Activated CD4-positive, alpha-beta memory T cell treated with anti-CD3 and anti-CD28 coated beads for 36 hours (primary cell): Measurements from ENCODE around the gene NUB1. TPM values are rescaled to one million over a fixed set of nuclear protein-coding genes. Genes with fewer than 3 reads are reported as not detected.

ENCODE experiments used
- CTCF ChIA-PET: fragments of 350-600 bp; sonication (Branson Sonifier 250); formaldehyde crosslinking; loops from one replicate; lab custom pipeline; 2021; ENCODE audit warnings: antibody characterized with exemption, inconsistent platforms; lab: Charles Lee
- POLR2A ChIA-PET: fragments of 350-600 bp; sonication (Branson Sonifier 250); formaldehyde crosslinking; loops from one replicate; lab custom pipeline; 2021; ENCODE audit warnings: antibody characterized with exemption; lab: Charles Lee
- DNase-seq: peaks from one replicate; pipeline ENCODE4 v3.0.0-alpha.2; 2020
- H3K27ac Mint-ChIP-seq: one replicate; pipeline ENCODE4 v1.8.0; 2021; ENCODE audit warnings: mixed read lengths
- H3K27me3 Mint-ChIP-seq: one replicate; pipeline ENCODE4 v1.8.0; 2021; ENCODE audit warnings: mixed read lengths
- H3K36me3 Mint-ChIP-seq: one replicate; pipeline ENCODE4 v1.8.0; 2021; ENCODE audit warnings: mixed read lengths
- H3K4me1 Mint-ChIP-seq: one replicate; pipeline ENCODE4 v1.8.0; 2021; ENCODE audit warnings: low read depth, mixed read lengths
- H3K4me3 Mint-ChIP-seq: one replicate; pipeline ENCODE4 v1.8.0; 2021; ENCODE audit warnings: mild to moderate bottlenecking, mixed read lengths
- H3K9me3 Mint-ChIP-seq: one replicate; pipeline ENCODE4 v1.8.0; 2021; ENCODE audit warnings: mixed read lengths
- intact Hi-C: fragments of 100-400 bp; cut with micrococcal nuclease; formaldehyde crosslinking; loops from one replicate; pipeline ENCODE4 v1.15.1; 2023
- total RNA-seq, 2 experiments: library from RNA; stranded (reverse); gene quantifications; one replicate each; pipeline ENCODE4 v1.2.3, GENCODE V29; 2021

The NUB1 gene
- total RNA-seq, 2 experiments from 2014 or later: 48.0 to 48.6 TPM

DNA sequence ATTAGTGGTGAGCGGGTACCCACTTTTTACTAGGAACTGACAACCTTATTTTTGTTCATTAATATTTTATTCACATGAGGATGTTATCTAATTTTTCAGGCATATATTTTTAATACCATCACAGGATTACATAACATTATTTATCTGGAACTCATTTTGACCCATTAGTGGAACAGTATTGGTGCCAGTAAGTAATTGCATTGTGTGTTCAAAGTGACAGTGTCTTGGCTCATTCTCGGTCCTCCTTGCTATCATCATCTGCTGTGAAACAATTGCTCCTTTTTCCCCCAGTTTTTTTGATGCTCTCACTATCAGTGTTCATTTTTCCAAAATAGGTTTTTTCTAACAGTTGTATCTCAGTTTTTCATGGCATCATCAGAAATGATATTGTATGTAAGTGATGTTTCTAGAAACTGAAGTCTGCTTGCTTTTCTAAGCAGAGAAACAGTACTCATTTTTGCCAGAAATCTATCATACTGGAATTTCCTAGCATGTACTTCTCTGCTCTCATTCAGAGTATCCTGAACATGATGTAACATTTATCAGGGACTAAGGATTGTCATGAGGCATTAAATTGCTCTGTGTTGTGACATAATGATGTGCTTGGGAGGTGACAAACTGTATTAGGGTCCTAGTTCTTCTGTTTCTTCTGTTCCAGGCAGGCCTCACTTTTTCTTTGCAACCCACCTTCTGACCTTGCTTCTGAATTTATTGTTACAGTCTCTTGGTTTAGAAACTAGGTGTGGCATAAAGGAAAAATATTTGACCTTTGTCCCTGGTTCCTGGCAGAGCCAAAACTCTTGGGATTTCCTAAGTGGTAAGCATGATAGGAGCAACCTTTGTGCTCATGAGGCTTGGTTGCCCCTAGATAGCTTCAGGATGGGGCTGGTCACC lies 4.2 kb downstream of the NUB1 start:
- DNase-seq: no peak
- intact Hi-C loops: no loop called here
- no peak overlapping the region for H3K4me3 Mint-ChIP-seq
- H3K27me3 Mint-ChIP-seq: no peaks in the 10 kb centered on the region
- H3K27ac Mint-ChIP-seq: peak overlapping the region; percentile 56
- ChIA-PET CTCF (interaction anchor here (1.2 to 1.9 kb wide), 3 partner anchors 30 to 103 kb away, joined by 5 to 7 read pairs (median 7); no protein-coding TSS in a partner anchor), POLR2A (no interaction called here)
- peaks cover 35% of the 10 kb centered on the region for H3K4me1 Mint-ChIP-seq
- H3K36me3 Mint-ChIP-seq: peaks cover 15% of the 10 kb centered on the region
- H3K9me3 Mint-ChIP-seq: no peaks in the 10 kb centered on the region

DNA sequence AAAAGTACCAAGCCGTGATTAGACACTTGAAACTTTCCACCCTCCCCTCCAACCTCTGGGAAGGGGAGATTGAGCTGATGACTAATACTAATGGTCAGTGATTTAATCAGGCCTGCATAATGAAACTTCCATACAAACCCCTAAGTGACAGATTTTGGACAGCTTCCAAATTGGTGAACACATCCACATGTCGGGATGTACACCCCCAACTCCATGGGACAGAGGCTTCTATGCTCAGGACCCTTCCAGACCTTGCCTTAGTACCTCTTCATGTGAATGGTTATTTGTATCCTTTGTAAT lies 4.8 kb downstream of the NUB1 start:
- intact Hi-C loops: no loop called here
- H3K27me3 Mint-ChIP-seq: no peaks in the 10 kb centered on the region
- peaks cover 15% of the 10 kb centered on the region for H3K36me3 Mint-ChIP-seq
- DNase-seq: no peak
- POLR2A ChIA-PET: no interaction called here
- peaks cover 41% of the 10 kb centered on the region for H3K4me1 Mint-ChIP-seq
- H3K4me3 Mint-ChIP-seq: no peak overlapping the region
- peak overlapping the region; percentile 56 for H3K27ac Mint-ChIP-seq
- CTCF ChIA-PET: interaction anchor here (1.2 kb wide), 1 partner anchor 31 kb away, joined by 7 read pairs; no protein-coding TSS in a partner anchor
- no peaks in the 10 kb centered on the region for H3K9me3 Mint-ChIP-seq

DNA sequence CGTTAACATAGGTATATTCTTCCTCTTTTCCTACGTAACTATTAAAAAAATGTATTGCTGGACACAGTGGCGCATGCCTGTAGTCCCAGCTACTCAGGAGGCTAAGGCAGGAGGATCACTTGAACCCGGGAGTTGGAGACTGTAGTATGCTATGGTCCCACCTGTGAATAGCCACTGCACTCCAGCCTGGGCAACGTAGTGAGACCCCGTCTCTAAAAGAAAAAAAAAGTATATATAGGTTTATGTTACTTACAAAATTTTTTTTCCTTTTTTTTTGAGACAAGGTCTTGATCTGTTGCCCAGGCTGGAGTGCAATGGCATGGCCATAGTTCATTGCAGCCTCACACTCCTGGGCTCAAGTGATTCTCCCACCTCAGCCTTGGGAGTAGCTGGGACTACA lies 5.6 kb downstream of the NUB1 start:
- CTCF ChIA-PET: interaction anchor here (1.2 kb wide), 1 partner anchor 32 kb away, joined by 7 read pairs; no protein-coding TSS in a partner anchor
- DNase-seq: no peak
- POLR2A ChIA-PET: no interaction called here
- no peak overlapping the region for H3K27ac Mint-ChIP-seq
- H3K4me1 Mint-ChIP-seq: peaks cover 49% of the 10 kb centered on the region
- H3K27me3 Mint-ChIP-seq: no peaks in the 10 kb centered on the region
- no peaks in the 10 kb centered on the region for H3K9me3 Mint-ChIP-seq
- intact Hi-C loops: no loop called here
- peaks cover 18% of the 10 kb centered on the region for H3K36me3 Mint-ChIP-seq
- H3K4me3 Mint-ChIP-seq: no peak overlapping the region

DNA sequence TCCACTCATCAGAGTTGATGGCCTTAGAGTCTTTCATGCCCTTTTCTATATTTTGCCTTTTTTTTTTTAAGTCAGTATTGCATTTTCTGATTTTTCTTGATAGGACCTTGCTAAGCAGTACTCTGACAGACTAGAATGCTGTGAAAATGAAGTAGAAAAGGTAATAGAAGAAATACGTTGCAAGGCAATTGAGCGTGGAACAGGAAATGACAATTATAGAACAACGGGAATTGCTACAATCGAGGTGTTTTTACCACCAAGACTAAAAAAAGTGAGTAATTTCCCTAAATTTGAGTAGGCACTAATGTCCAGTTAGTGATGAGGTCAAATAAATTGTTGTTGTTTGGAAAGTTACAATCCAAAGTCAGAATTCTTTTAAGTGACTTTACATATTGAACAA lies 7.4 kb downstream of the NUB1 start:
- intact Hi-C loops: no loop called here
- Mint-ChIP-seq H3K36me3 (peaks cover 21% of the 10 kb centered on the region), H3K27ac (peak overlapping the region; percentile 88), H3K27me3 (no peaks in the 10 kb centered on the region), H3K4me1 (peaks cover 43% of the 10 kb centered on the region), H3K4me3 (no peak overlapping the region), H3K9me3 (no peaks in the 10 kb centered on the region)
- CTCF ChIA-PET: interaction anchor here (2.1 to 8.3 kb wide), 4 partner anchors 27 to 105 kb away, joined by 6 to 161 read pairs (median 50); no protein-coding TSS in a partner anchor
- no peak for DNase-seq
- POLR2A ChIA-PET: no interaction called here

DNA sequence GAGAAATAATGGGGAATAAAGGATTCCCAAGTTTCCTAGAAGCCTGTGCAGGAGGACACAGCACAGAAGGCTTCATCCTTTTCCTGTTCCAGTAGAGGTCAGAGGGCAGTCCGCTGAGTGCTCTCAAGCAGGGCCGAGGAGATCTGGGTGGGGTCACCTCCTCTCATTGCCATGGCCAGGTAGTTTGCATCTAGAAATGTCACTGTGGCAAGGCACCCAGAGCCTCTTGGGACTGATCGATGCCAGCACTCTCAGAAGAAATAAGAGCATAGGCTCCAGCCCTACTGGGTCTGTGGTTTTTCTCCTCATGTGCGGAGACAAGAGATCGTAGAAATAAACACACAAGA lies 7.9 kb downstream of the NUB1 start:
- no peaks in the 10 kb centered on the region for H3K9me3 Mint-ChIP-seq
- H3K36me3 Mint-ChIP-seq: peaks cover 21% of the 10 kb centered on the region
- no peak for DNase-seq
- H3K27ac Mint-ChIP-seq: peak overlapping the region; percentile 88
- no peaks in the 10 kb centered on the region for H3K27me3 Mint-ChIP-seq
- ChIA-PET POLR2A (interaction anchor here (1.2 kb wide), 1 partner anchor 233 kb away, joined by 3 read pairs; no protein-coding TSS in a partner anchor), CTCF (interaction anchor here (0.7 to 8.3 kb wide), 10 partner anchors 8 to 166 kb away, joined by 3 to 161 read pairs (median 18); partner anchors contain the start of gene NUB1)
- peaks cover 43% of the 10 kb centered on the region for H3K4me1 Mint-ChIP-seq
- intact Hi-C loops: no loop called here
- H3K4me3 Mint-ChIP-seq: peak overlapping the region; percentile 72

DNA sequence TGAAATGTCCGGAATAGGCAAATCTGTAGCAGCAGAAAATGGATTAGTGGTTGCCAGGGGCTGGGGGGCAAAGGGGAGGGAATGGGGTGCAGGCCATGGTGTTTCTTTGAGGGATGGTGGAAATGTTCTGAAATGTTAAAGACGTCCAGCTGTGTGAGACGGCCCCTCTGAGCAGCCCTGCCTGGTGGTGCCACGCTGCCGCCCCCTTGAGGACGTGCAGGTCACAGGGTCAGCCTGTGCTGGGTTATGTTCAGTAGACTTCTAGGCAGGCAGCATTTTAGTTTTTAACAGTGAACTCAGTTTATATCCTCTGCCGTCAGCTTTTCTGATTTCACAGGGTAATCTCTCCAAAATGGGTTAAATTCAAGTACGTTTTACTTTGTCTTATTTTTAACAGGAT lies 9.4 kb downstream of the NUB1 start:
- Mint-ChIP-seq H3K27ac (peak overlapping the region; percentile 95), H3K27me3 (no peaks in the 10 kb centered on the region), H3K4me1 (peaks cover 35% of the 10 kb centered on the region), H3K4me3 (peak overlapping the region; percentile 46), H3K36me3 (peaks cover 23% of the 10 kb centered on the region), H3K9me3 (no peaks in the 10 kb centered on the region)
- peak; percentile 68 for DNase-seq
- CTCF ChIA-PET: interaction anchor here (0.7 to 8.3 kb wide), 22 partner anchors 9 to 227 kb away, joined by 3 to 161 read pairs (median 8); partner anchors contain the start of genes CRYGN and NUB1
- intact Hi-C loops: loop anchor here (2.0 to 10.0 kb wide), 7 partner anchors 74 to 396 kb away; partner anchors contain the start of genes CDK5, CHPF2, FASTK and SLC4A2
- POLR2A ChIA-PET: interaction anchor here (1.1 to 2.2 kb wide), 2 partner anchors 10 to 35 kb away, joined by 4 to 7 read pairs; partner anchors contain the start of gene NUB1

DNA sequence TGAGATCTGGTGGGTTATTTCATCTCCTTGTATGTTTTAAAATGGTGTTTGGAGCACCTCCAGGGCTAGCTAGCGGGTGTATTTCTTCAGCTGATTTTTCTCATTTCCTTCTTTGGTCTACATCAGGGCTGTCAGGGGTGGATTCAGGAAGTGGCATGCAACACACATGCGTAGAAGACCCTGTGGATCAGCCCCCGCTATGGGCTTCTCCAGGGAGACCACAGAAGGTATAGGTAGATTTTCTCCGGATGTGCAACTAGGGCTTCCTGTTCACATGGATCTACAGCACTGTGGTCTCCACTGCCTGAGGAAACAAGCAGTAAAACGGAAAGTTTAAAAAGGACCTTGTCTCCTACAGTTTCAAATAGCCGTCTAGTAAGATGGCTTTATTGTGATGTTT lies 10.4 kb downstream of the NUB1 start:
- DNase-seq: peak; percentile 77
- ChIA-PET POLR2A (interaction anchor here (1.1 to 2.2 kb wide), 2 partner anchors 11 to 36 kb away, joined by 4 to 7 read pairs; partner anchors contain the start of gene NUB1), CTCF (interaction anchor here (0.8 to 8.3 kb wide), 24 partner anchors 8 to 228 kb away, joined by 3 to 161 read pairs (median 6); partner anchors contain the start of genes CRYGN and NUB1)
- peaks cover 19% of the 10 kb centered on the region for H3K36me3 Mint-ChIP-seq
- H3K9me3 Mint-ChIP-seq: no peaks in the 10 kb centered on the region
- peaks cover 29% of the 10 kb centered on the region for H3K4me1 Mint-ChIP-seq
- no peaks in the 10 kb centered on the region for H3K27me3 Mint-ChIP-seq
- peak overlapping the region; percentile 57 for H3K4me3 Mint-ChIP-seq
- intact Hi-C loops: loop anchor here (1.0 to 10.0 kb wide), 8 partner anchors 16 to 395 kb away; partner anchors contain the start of genes CDK5, CHPF2, FASTK and SLC4A2
- peak overlapping the region; percentile 95 for H3K27ac Mint-ChIP-seq

DNA sequence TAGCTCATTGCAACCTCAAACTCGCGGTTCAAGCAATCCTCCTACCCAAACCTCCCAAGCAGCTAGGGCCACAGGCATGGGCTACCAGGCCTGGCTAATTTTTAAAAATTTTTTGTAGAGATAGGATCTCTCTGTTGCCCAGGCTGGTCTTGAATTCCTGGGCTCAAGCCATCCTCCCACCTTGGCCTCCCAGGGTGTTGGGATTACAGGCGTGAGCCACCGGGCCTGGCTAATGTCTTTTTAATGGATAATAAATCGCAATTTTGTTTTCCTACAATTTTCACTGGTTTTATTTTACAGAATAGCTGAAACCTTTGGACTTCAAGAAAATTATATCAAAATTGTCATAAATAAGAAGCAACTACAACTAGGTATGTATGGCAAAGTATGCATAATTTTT lies 10.9 kb downstream of the NUB1 start:
- no peaks in the 10 kb centered on the region for H3K27me3 Mint-ChIP-seq

DNA sequence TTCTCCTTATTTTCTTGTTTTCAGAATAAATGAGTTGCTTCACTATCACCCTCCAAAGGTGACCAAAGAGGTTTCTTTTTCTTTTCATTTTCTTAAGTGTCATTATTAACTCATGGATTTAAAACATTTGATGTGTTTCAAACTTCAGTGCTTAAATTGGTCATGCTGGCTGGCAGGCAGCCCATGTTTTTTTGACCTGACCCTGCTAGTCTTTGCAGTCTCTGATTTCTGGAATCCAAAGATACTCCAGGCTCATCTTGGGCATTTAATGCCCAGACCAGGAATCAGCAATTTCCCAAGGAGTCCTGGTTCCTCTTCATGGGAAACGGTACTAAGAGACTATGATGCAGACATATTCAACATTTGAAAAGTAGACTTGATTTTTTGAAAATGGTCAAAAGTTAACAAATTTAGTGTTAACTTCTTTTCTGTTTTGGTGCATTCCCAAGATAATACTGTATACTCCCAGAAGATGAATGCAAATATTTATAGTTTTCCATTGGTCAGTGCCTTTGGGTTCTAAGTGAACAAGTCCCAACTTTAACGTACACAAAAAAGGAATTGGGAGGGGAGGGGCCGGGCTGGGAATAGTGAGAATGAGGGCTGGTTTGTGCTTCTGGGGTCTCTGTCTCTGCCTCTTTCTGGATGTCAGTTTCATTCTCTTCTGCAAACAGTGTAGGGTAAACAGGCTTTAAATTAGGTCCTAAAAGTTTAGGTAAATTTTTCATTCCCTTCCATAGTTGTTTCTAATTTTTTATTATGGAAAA lies 19.8 kb downstream of the NUB1 start:
- no peak for DNase-seq
- no peaks in the 10 kb centered on the region for H3K27me3 Mint-ChIP-seq
- H3K36me3 Mint-ChIP-seq: peaks cover 37% of the 10 kb centered on the region
- ChIA-PET POLR2A (no interaction called here), CTCF (interaction anchor here (2.3 to 15.1 kb wide), 2 partner anchors 10 to 86 kb away, joined by 9 to 384 read pairs; partner anchors contain the start of gene CRYGN)
- H3K4me3 Mint-ChIP-seq: no peak overlapping the region
- H3K4me1 Mint-ChIP-seq: no peaks in the 10 kb centered on the region
- H3K9me3 Mint-ChIP-seq: no peaks in the 10 kb centered on the region
- no peak overlapping the region for H3K27ac Mint-ChIP-seq
- intact Hi-C loops: no loop called here

More for the DNA sequence above, 10.9 kb downstream of the NUB1 start:
- DNase-seq: no peak
- intact Hi-C loops: loop anchor here (1.0 to 10.0 kb wide), 5 partner anchors 16 to 395 kb away; partner anchors contain the start of genes CDK5 and SLC4A2
- POLR2A ChIA-PET: interaction anchor here (2.2 kb wide), 1 partner anchor 37 kb away, joined by 7 read pairs; no protein-coding TSS in a partner anchor
- Mint-ChIP-seq H3K36me3 (peaks cover 19% of the 10 kb centered on the region), H3K4me1 (peaks cover 29% of the 10 kb centered on the region), H3K4me3 (no peak overlapping the region), H3K27ac (peak overlapping the region; percentile 95), H3K9me3 (no peaks in the 10 kb centered on the region)
- CTCF ChIA-PET: interaction anchor here (0.7 to 8.3 kb wide), 22 partner anchors 9 to 430 kb away, joined by 3 to 161 read pairs (median 6); partner anchors contain the start of genes CRYGN and NUB1

DNA sequence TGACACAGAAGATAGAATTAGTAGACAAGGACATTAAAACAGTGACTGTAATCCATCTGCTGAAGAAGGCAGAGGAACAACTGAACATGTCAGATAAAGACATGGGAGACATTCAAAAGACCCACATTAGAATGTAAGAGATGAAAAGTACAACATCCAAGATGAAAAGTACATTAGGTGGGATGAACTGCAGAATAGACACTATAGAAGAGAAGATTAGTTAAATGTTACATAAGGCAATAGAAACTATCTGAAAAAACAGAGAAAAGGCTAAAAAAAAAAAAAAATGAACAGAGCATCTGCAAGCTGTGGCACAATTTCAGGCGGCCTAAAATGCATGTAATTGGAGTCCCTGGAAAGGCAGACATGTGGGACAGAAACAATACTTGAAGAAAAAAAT lies 21.6 kb downstream of the NUB1 start:
- ChIA-PET POLR2A (interaction anchor here (1.3 kb wide), 1 partner anchor 37 kb away, joined by 3 read pairs; no protein-coding TSS in a partner anchor), CTCF (interaction anchor here (1.0 to 15.1 kb wide), 3 partner anchors 8 to 84 kb away, joined by 4 to 384 read pairs (median 9); partner anchors contain the start of gene CRYGN)
- Mint-ChIP-seq H3K9me3 (no peaks in the 10 kb centered on the region), H3K4me3 (no peak overlapping the region), H3K27ac (no peak overlapping the region), H3K4me1 (peaks cover 3% of the 10 kb centered on the region), H3K36me3 (peaks cover 35% of the 10 kb centered on the region), H3K27me3 (no peaks in the 10 kb centered on the region)
- no peak for DNase-seq
- intact Hi-C loops: no loop called here
